NCI-H2227 (cell line): ENCODE results near the gene DOK3.
"Not testable (repeated sequence)": the region's sequence is repeated elsewhere in the genome, so short reads cannot be mapped to it uniquely, and the experiment has no call there.

Experiments used
- DNase-seq: peaks from one replicate; lab custom pipeline; 2025; ENCODE audit not compliant: unreplicated experiment; lab: John Stamatoyannopoulos, UW

DOK3 gene

DNA sequence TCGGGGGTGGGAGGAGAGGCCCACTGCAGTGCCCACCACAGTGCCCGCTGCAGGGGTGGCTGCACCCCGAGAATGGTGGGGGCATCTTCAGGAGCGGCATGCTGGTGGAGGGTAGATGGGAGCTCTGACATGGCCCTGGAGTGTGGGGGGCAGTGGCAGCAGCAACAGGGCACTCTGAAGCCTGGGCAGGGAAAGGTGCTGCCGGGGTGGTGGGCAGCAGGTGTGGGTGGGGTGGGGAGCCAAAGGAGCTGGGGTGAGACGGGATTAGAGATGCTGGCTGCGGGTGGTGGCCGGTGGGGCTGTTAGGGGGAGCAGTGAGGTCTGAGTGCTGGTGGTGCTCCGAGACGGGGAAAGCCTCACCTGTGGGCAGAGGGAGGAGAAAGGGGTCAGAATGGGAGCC is 26.8 kb upstream of the DOK3 start:
- DNase-seq: no peak

DNA sequence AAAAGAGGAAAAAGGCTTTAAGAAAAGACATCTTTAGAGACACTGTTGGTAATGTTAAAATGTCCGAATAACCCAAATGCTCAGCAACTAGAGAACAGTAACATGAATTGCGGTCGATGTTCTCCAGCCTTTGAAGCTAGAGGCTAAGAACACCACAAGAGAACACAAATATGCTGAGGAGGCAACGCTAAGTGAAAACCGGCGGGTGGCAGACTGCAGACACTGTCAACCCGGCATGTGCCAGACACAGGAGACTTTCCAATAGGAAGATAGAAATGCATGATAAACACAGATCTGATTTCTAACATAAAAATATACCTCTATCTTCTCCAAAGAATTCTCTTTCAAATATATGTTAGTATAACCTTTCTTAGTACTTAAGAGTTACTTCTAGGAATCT is 25.5 kb upstream of the DOK3 start:
- DNase-seq: no peak

DNA sequence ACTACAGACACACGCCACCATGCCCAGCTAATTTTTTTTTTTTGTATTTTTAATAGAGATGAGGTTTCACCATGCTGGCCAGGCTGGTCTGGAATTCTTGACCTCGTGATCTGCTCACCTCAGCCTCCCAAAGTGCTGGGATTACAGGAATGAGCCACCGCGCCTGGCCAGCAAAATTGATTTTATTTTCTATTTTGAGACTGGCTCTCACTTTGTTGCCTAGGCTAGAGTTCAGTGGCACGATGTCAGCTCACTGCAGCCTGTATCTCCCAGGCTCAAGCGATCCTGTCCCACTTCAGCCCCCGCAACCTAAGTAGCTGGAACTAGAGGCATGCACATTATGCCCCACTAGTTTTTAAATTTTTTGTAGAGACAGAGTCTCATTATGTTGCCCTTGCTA is 24.8 kb upstream of the DOK3 start:
- not testable (repeated sequence) for DNase-seq

DNA sequence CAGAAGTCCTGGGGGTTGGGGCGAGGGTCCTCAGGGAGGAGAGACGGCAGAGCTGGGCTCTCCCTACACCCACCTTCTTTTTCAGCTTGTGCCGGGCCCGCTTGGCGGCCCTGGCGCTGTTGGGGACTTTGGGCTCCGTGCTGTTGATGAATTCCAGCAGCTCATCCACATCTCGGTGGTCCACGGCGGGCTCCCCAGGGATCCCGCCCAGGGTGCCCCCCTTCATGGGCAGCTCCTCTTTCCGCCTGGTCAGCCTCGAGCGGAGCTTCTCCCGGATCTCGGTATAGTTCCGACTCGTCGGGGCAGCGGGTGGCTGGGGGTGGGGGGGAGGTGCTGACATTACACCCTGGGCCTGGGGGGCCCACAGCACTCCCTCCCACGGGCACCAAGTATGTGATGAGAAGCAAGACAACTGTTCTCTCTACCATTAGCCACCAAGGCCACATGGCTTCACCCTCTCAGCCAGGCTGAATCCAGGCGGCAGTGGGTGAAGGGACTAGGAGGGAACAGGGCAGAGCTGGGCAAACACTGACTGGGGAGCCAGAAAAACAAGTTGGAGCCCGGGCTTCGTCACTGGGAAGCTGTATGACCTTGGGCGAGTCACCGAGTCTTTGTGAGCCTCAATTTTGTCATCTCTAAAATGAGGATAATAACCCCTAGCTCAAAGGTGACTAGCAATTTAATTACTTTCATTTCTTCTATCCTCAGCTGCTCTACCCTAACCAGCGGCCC is 21.7 kb upstream of the DOK3 start:
- no peak for DNase-seq

DNA sequence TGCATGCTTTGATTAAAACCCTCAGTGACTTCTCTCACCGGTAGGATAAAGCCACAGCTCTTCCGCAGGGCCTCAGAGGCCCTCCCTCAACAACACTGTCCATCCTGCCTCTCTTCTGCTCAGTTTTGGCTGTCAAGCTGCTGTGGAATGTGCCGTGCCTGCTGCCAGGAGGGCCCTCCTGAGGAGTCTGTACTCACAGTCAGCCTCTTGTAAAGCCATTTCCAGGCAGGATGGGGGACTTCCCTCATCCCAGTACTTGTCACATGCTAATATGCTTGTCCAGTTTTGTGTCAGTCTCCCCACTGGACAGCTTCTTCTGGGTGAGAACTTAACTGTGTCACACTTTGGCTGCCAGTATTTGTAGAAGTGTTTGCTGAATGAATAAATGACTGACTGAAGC is 21.0 kb upstream of the DOK3 start:
- no peak for DNase-seq

DNA sequence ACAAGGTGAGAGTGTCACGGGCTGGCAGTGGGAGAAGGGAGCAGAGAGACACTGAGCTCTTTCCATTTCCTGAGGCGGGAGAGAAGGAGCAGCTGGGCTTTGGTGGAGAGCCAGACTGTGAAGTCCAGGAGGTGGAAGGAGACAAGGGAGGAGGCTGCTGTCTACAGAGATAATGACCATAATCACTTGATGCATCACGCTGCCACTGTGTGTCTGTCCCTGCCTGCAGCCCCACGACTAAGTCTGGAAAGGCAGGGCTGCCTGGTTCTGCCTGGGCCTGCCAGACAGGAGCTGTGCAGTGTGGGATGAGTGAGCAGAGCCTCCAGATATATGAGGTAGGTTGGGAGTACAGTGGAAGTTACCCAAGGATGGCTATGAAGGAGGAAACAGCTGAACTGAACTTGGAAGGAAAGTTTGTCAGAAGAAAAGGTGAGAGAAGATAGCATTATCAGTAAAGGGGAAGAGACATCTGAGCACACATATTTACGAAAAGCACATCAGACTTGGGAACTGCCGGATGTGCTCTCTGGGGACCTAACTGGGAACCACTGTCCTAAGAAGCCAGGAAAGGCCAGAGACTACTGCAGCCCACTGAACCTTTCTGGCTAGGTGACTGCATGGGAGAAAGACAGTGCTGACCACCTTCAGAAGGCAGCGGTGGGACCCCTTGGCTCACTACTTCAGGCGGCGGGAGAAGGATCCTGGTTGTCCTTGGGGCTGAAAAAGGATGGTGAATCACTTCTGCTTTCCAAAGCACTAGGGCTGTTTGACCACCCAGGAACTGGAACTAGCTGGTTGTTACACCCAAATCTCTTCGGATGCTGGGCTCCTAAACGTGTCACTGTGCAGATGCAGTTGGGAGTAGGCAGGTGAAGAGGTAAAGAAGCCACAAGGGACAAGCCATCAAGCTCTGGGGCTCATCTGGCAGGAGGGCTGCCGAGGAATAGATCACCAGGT is 19.9 kb upstream of the DOK3 start:
- peak; percentile 56 for DNase-seq

DNA sequence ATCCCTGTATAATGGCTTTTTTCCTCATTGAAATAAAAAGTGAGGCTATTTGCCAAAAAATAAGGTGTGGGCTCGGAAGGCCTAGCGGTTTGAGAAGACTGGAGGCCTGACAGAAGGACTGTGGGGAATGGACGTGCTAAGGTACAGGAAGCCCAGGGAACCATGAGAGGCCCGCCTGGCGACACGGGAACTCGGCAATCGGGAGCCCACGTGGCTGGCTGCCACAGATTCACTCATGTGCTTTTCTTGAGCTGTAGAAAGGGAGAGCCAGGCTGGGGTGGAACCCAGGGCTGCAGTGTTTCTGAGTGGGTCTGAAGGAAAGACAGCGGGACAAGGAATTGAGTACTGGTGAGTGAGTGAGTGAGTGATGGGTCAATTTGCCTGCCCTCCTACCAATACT is 19.0 kb upstream of the DOK3 start:
- DNase-seq: no peak

DNA sequence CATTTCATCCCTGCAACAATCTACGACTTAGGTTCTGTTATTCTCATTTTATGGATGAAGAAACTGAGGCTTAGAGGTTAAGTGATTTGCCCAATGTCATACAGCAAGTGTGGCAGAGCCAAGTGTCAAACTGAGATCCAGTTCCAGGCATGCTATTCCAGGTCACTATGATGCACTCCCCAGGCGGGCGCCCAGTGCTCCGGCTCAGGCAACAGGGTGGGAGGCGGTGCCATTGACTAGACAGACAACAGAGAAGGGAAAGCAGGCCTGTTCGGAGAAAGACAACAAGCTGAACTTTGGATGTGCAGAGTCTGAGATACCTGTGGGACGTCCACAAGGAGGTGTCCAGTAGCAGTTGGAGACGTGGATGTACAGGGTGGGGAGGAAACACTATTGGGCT is 18.0 kb upstream of the DOK3 start:
- no peak for DNase-seq

DNA sequence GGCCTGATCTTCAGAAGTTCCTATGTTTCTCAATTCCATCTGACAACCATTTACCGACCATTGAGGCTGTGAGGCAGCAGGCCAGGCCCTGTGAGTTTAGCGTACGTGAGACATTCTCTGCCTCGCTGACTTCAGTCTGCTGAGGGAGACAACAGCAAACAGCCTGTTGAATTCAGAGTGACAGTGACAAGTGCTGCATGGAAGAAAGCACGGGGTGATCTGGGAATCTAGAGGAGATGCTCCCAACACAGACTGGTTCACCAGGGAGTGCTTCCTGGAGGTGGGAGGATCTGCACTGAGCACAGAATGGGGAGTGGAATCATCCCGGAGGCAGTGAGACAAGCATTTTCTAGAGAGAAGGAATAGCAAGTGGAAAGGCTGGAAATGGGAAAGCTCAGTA is 17.2 kb upstream of the DOK3 start:
- no peak for DNase-seq

DNA sequence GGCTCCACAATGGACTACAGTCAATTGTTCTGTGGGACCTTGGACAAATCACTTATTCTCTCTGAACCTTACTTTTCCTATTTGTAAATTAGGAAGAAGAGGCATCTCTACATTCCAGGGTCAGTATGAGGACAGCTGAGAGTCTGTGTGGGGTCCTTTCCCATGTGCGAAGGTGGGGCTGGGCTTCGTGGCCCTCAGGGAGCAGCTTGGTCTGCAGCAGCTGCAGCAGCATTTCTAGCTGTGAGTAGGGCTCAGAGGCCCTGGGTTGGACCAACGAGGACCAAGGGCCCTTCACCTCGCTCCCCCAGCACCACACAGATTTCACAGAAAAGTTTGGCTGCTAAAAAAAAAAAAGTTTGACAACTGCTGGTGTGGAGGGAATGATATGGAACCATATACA is 16.6 kb upstream of the DOK3 start:
- DNase-seq: no peak

DNA sequence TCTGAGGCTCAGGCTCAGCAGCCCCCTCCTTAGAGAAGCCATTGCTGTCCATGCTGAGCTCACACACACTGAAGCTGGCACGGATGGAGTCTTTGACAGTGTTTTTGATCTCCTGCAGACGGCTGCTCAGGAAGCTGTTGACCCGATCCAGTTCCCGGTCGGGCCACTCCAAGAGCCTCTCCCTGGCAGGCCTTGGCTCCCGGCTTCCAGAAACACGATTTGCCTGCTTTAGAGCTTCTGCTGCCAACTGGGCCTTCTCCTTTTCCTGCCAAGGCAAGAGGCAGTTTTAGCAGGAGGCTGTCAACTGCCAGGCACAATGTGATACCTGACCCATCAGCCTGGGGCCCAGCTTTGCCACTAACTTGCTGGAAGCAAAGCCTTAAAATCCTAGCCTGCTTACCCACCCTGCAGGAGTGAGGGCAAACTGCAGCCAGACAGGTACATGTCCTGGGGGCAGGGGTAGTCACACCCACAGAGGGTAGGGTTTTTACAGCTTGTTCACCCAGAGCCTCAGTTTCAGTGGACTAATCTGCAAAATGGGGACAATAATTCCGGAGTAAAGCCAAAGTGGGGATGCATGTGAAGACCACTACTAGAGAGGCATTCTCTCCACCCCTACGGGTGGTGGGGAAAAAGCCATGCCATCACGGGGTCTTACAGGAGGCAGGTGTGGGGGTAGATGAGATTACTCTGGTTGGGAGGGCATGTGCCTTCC is 15.5 kb upstream of the DOK3 start:
- no peak for DNase-seq

DNA sequence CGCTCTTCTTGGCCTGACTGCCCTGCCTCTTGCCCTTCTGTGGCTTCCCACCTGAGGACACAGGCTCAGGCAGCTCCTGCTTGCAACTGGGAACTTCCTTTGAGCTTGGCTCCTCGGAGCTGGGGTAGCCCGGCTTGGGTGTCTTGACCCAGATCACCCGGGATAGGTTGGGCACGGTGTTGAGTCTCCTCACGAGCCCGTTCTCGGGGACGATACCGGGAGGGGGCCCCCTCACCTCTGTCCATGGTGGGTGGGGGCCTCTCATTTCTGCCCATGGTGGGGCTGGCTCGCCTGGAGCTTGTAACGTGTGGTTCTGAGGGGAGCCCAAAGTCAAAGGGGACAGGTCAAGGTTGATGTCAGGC is 14.9 kb upstream of the DOK3 start:
- no peak for DNase-seq

DNA sequence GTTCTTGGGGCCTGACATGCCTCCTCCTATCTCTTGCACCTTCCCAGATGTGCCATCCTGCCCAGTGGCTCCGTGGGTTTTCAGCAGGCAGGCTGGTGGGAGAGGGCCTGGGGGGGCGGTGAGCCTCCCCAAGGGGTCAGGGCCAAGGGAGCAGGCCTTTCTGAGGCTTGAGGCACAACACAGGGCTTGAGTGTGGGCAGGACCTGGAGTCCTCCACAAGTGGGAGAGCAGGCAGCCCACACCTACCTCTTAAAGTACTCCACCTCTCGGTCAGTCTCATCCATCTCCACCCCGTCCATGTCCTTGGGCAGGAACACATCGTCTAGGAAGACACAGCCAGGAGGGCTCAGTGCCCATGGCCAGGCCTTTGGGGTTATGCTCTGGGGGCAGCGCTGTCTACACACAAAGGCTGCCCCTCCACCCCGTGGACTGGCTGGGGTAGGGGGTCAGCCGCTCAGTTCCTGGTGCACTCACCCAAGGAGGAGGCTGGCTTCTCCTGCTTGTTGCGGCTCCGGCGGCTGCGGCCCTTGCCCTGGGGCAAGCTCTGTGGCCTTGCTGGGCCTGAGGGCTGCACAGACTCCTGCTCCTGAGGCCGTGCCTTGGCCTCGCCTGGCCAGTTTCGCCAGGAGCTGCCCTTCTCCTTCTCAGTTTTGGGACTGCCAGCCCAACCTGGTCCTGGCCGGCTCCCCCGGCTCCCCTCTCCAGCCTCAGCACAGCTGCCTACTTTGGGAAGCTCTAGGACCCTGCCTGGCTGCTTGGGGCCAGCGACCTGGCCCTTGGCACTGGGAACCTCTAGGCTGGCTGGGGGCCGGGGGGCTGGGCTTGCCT is 14.3 kb upstream of the DOK3 start:
- DNase-seq: no peak

DNA sequence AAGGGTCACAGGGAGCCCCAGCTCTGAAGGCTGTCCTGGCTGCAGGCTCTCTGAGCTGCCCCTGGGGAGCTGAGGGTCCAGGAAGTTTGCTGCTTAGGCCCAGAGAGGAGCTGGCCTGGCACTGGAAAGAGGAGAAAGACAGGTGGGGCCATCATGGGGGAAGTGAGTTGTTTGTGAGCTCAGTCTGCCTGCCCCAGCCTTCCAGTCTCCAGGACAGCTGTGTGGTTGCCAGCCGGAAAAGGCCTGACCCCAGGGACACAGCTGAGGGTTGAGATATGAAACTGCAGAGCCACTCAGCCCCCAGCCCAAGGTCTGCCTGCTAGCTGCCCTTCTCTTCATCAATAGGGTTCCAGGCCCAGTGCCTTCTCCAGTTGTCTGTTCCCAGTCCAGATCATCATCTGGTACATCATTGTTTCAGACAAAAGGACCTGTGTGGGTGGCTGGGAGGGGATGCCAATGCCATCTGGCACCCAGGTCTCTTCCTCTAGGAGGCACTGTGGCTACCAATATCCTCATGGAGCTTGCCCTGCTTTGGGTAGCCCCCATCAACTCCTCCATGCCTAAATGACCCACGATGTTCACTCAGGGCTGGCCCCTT is 11.4 kb upstream of the DOK3 start:
- no peak for DNase-seq

DNA sequence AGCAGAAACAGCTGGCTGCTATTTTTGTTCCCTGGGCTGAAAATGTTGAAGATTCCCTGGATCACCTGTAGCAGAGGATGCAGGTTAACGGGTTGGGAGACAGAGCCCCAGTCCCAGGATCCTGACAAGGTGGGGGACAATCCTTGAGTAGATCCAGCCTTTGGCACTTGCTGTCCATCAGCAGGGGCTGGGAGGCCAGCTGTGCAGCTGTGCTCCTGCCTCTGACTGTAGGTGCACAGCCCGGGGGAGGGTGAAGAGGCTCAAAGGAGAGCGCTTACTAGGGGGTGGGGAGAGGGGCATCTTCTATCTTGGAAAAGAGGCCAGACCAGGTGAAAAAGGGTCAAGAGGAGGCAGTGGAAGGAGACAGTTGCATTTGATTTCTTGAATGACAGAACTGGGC is 10.6 kb upstream of the DOK3 start:
- DNase-seq: no peak

DNA sequence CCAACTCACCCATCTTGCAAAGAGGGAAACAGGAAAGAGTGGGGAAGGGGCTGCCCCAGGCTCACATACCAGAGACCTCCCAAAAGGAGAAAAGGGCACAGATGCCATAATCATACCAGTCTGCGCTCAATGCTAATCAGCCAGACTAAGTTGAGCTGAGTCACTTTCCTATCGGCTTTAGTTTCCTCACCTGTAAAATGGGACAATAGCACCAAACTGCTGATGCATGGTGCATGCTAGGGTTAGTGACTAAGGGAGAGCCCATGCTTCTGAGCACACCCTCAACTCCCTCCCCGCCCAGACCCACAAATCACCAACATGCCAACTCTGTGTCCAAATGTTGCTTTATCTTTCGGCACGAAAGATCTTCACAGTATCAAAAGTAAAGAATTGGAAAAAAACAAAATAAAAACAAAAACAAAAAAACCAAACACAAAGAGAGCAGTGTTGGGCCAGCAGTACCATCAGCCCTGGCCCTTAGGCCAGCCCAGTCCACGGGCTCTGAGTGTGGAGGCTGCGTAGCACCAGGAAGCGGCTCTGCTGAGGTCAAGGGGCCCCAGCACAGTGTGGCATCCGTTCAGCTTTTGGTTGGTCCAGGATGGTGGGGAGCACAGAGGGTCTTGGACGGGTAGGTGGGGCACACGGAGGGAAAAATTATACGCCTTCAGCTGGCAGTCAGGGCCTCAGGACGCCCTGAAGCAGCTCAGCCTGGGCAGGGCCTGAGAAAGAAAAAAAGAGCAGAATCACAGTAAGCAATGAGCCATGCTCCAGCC is 10.0 kb upstream of the DOK3 start:
- DNase-seq: no peak

DNA sequence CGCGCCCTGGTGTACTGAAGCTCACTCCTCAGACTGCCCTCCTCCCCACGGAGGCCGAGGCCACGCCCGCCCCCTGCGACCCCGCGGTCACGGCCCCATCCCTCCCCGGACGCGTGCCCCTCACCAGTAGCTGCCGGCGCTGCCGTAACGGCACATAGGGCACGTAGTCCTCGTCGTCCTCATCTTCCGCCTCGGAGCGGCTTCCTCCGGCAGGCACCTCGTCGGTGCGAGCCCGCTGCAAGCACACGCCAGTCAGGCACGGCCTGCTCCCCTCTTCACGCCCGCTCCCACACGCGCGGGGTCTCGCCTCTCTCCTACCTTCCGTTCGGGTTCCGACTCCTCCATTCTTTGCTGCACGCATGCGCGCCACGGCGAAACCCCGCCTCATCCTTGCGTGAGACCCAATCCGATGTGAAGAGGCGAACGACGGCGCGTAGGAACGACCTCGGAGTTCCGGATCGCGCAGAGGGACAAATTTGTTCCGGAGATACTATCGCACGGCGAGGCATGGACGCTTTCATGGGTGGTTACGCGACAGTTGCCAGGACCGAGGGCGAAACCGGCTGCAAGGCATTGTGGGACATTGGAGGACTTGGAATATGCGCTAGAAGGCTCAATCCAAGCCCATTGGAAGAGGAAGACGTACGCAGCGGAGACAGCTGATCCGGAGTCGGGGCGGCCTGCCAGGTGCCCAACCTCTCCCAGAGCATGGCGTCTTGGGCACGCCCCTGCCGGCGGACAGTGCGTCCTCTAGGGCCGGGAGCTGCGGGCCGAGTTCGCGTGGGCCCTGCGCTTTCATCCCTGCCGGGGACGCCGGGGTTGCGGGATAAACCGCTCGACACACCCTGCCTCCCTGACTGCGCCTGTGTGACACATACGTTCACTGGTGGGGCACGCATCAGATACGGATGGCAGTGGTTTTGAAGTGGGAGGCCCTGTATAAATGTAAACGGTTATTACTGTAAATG is 7.3 kb upstream of the DOK3 start, which contains the start of gene DDX41:
DDX41 (minus strand) TSS at position 361 of the 968 bp plus-strand sequence; CDS start at position 345, 16 bp downstream.
- DNase-seq: peak; percentile 96

DNA sequence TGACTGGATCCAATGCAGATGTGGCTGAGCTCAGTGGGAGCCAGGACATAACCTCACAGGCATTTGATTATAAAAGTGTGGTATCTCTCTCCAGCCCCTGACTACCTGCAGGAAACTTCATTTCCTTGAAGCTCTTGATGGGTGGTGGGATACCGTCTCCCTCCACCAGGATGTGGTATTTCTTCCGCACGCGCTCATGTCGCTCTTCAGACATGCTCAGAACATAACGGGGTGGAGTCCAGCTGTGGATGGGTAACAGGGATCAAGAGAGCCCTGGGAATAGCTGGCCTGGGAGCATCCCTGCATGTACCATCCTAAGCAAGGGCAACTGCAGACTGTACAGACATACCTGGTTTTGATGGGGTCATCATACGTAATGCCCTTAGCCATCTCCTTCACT is 6.0 kb upstream of the DOK3 start:
- no peak for DNase-seq
